Smooth muscle cell (in vitro differentiated cells): Measurements from ENCODE around the gene IPCEF1. TPM values are rescaled to one million over a fixed set of nuclear protein-coding genes. Genes with fewer than 3 reads are reported as not detected.
"Not testable (repeated sequence)": the region's sequence is repeated elsewhere in the genome, so short reads cannot be mapped to it uniquely, and the experiment has no call there.

Experiments
- DNase-seq: peaks from one replicate; lab custom pipeline; 2025; ENCODE audit not compliant: unreplicated experiment; lab: John Stamatoyannopoulos, UW
- H2AFZ ChIP-seq: fragments of 200-600 bp; sonication (generic); 2 replicates; pipeline ENCODE4 v1.6.0; 2016; ENCODE audit warnings: antibody characterized with exemption, low read depth, mild to moderate bottlenecking
- H3F3A ChIP-seq: fragments of 200-600 bp; sonication (generic); 2 replicates; pipeline ENCODE4 v1.6.0; 2017; ENCODE audit warnings: antibody characterized with exemption, low read depth
- H3K27ac ChIP-seq: fragments of 200-600 bp; sonication (generic); 2 replicates; pipeline ENCODE4 v1.5.1; 2016; ENCODE audit warnings: low read depth, mild to moderate bottlenecking
- H3K27me3 ChIP-seq: fragments of 200-600 bp; sonication (generic); 2 replicates; pipeline ENCODE4 v1.6.1; 2016; ENCODE audit warnings: low read depth, mild to moderate bottlenecking
- H3K36me3 ChIP-seq: fragments of 200-600 bp; sonication (generic); 2 replicates; pipeline ENCODE4 v1.5.1; 2016; ENCODE audit warnings: low read depth
- H3K4me1 ChIP-seq: fragments of 200-600 bp; sonication (generic); 2 replicates; pipeline ENCODE4 v1.5.1; 2016; ENCODE audit warnings: low read depth
- H3K4me2 ChIP-seq: fragments of 200-600 bp; sonication (generic); 2 replicates; pipeline ENCODE4 v1.6.0; 2016; ENCODE audit warnings: mild to moderate bottlenecking
- H3K4me3 ChIP-seq: fragments of 200-600 bp; sonication (generic); 2 replicates; pipeline ENCODE4 v1.5.1; 2016; ENCODE audit warnings: mild to moderate bottlenecking
- H3K79me2 ChIP-seq: fragments of 200-600 bp; sonication (generic); 2 replicates; pipeline ENCODE4 v1.6.0; 2016; ENCODE audit warnings: low read depth, mild to moderate bottlenecking
- H3K9ac ChIP-seq: fragments of 200-600 bp; sonication (generic); 2 replicates; pipeline ENCODE4 v1.6.0; 2016; ENCODE audit warnings: low read depth
- H3K9me3 ChIP-seq: fragments of 200-600 bp; sonication (generic); replicated peaks from 2 replicates; pipeline ENCODE4 v1.5.1; 2016; ENCODE audit warnings: low read depth
- H4K20me1 ChIP-seq: fragments of 200-600 bp; sonication (generic); 2 replicates; pipeline ENCODE4 v1.6.0; 2016; ENCODE audit warnings: low read depth
- CTCF ChIP-seq: fragments of 200-600 bp; sonication (generic); IDR thresholded peaks from 2 replicates; pipeline ENCODE4 v1.5.1; 2017; ENCODE audit warnings: borderline replicate concordance, mild to moderate bottlenecking, antibody characterized with exemption; ENCODE audit not compliant: insufficient read depth, poor library complexity, severe bottlenecking
- WGBS: methylation state at CpG from one replicate; pipeline ENCODE4 v1.1.7; 2016; ENCODE audit warnings: low lambda C conversion rate; 5-methylcytosine and 5-hydroxymethylcytosine counted together
- polyA plus RNA-seq: library from polyadenylated mRNA; unstranded; fragments of >200 nt; fragmentation: Nextera tagmentation; extraction: Ambion mirVana; gene quantifications from 2 replicates; pipeline ENCODE4 v1.2.1, GENCODE V29; 2016
- total RNA-seq: library from RNA; depleted of rRNA; stranded (reverse); fragments of >200 nt; gene quantifications from 2 replicates; pipeline ENCODE4 v1.2.3, GENCODE V29; 2014

IPCEF1 gene
- total and polyA plus RNA-seq, 2 experiments from 2014 or later, result 0.04 TPM; not detected in 1

- WGBS, result 69% methylated on average over 4 of the region's 4 CpGs
- H3K9ac ChIP-seq, result no peak overlapping the region
- no peak overlapping the region for H3K4me2 ChIP-seq
- H3K79me2 ChIP-seq, result no peaks in the 10 kb centered on the region
- H3K4me3 ChIP-seq, result no peak overlapping the region
- no peak overlapping the region for H3K27ac ChIP-seq
- no peak overlapping the region for H2AFZ ChIP-seq
- no peaks in the 10 kb centered on the region for H3F3A ChIP-seq
- no peaks in the 10 kb centered on the region for H3K9me3 ChIP-seq
- H4K20me1 ChIP-seq, result no peaks in the 10 kb centered on the region
- no peaks in the 10 kb centered on the region for H3K4me1 ChIP-seq
- H3K27me3 ChIP-seq, result no peaks in the 10 kb centered on the region
- TF ChIP-seq CTCF, result no peak
- no peak for DNase-seq
- H3K36me3 ChIP-seq, result no peaks in the 10 kb centered on the region
Measured at GRCh38 chr6:154206996-154207395, 149.6 kb downstream of the IPCEF1 start.

GRCh38 chr6:154206141-154206540 is 150.5 kb downstream of the IPCEF1 start:
- no peaks in the 10 kb centered on the region for H3K79me2 ChIP-seq
- no peaks in the 10 kb centered on the region for H3F3A ChIP-seq
- no peak overlapping the region for H3K27ac ChIP-seq
- no peaks in the 10 kb centered on the region for H3K4me1 ChIP-seq
- H3K36me3 ChIP-seq, result no peaks in the 10 kb centered on the region
- H4K20me1 ChIP-seq, result no peaks in the 10 kb centered on the region
- TF ChIP-seq CTCF, result no peak
- no peaks in the 10 kb centered on the region for H3K27me3 ChIP-seq
- no peak overlapping the region for H3K4me3 ChIP-seq
- H3K9ac ChIP-seq, result no peak overlapping the region
- DNase-seq, result no peak
- no peaks in the 10 kb centered on the region for H3K9me3 ChIP-seq
- WGBS, result 88% methylated on average over 2 of the region's 2 CpGs
- H2AFZ ChIP-seq, result no peak overlapping the region
- H3K4me2 ChIP-seq, result no peak overlapping the region

GRCh38 chr6:154202958-154203357 is 153.6 kb downstream of the IPCEF1 start:
- WGBS, result 92% methylated on average over 6 of the region's 6 CpGs
- Histone ChIP-seq H4K20me1 (no peaks in the 10 kb centered on the region), H3K4me2 (no peak overlapping the region), H3K79me2 (no peaks in the 10 kb centered on the region), H3F3A (no peaks in the 10 kb centered on the region), H3K27ac (no peak overlapping the region), H3K4me1 (no peaks in the 10 kb centered on the region), H3K27me3 (no peaks in the 10 kb centered on the region), H3K9me3 (no peaks in the 10 kb centered on the region), H3K4me3 (no peak overlapping the region), H3K36me3 (no peaks in the 10 kb centered on the region), H3K9ac (no peak overlapping the region), H2AFZ (no peak overlapping the region)
- TF ChIP-seq CTCF, result no peak
- DNase-seq, result no peak

- DNase-seq, result no peak
- no peaks in the 10 kb centered on the region for H3K27me3 ChIP-seq
- H3K9ac ChIP-seq, result no peak overlapping the region
- TF ChIP-seq CTCF, result no peak
- 89% methylated on average over 3 of the region's 3 CpGs for WGBS
- no peak overlapping the region for H2AFZ ChIP-seq
- no peaks in the 10 kb centered on the region for H3K9me3 ChIP-seq
- no peaks in the 10 kb centered on the region for H3K36me3 ChIP-seq
- H3F3A ChIP-seq, result no peaks in the 10 kb centered on the region
- H4K20me1 ChIP-seq, result no peaks in the 10 kb centered on the region
- no peak overlapping the region for H3K4me3 ChIP-seq
- no peaks in the 10 kb centered on the region for H3K79me2 ChIP-seq
- H3K4me2 ChIP-seq, result no peak overlapping the region
- H3K27ac ChIP-seq, result no peak overlapping the region
- no peaks in the 10 kb centered on the region for H3K4me1 ChIP-seq
Measured at GRCh38 chr6:154202339-154202738, 154.3 kb downstream of the IPCEF1 start.

DNA sequence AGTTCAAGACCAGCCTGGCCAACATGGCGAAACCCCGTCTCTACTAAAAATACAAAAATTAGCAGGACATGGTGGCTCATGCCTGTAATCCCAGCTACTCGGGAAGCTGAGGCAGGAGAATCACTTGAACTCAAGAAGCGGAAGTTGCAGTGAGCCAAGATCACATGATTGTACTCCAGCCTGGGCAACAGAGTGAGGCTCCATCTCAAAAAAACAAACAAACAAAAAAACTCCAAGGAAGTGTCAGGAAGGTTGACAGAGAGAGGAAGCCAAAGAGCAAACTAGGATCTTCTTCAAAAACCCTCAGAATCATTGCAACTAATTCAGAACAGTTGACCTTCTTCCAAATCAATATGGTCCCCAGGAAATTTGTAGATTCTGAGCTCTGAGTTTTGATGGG is 154.9 kb downstream of the IPCEF1 start:
- H2AFZ ChIP-seq, H3F3A ChIP-seq, H3K27ac ChIP-seq, H3K36me3 ChIP-seq, H3K9me3 ChIP-seq, H3K27me3 ChIP-seq, H3K4me2 ChIP-seq, H3K4me1 ChIP-seq, H3K79me2 ChIP-seq, H3K4me3 ChIP-seq, DNase-seq, H4K20me1 ChIP-seq, H3K9ac ChIP-seq: not testable (repeated sequence)
- 95% methylated on average over 4 of the region's 4 CpGs for WGBS
